ENCODE measurements around the gene SLC35F3. TPM values are rescaled to one million over a fixed set of nuclear protein-coding genes. Genes with fewer than 3 reads are reported as not detected.

Gene SLC35F3
- total RNA-seq, 1 experiment from 2014 or later, result 22.7 TPM

DNA sequence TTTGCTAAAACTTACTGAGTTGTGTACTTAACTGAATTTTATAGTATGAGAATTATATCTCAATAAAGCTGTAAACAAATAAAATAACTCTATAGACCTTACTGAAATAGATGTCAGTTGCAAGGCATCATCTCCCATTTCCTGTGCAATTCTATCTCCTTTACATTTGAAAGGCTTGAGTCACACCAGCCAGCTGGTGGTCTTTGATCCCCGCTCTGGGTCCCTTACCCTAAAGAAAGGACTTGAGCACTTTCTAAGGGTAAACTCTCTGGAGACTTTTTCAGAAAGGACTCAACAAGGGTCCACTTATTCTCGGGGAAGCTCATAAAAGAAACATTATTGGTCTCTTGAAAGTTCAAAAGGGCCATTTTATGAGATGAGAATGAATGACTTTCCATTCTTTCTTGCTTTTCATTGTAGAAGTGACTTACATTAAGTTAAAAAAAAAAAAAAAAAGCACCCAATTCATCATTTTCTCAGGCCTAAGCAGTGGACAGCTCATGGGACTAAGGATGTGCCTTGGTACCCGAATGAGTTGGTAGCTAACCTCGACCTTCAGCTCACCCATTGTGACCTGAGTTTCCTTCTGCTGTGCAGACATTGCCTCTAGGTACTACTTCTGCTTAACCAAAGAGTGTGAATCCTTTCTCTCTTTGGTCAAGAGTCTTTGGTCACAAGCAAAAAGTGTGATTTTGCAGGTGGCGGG lies 321.8 kb downstream of the SLC35F3 start:
- ChIA-PET CTCF (no interaction called here), POLR2A (ENCODE audit: low non-redundant PET) (interaction anchor here (0.7 kb wide), 2 partner anchors 13 to 32 kb away, joined by 3 to 23 read pairs; no protein-coding TSS in a partner anchor)
- Histone ChIP-seq H3K27me3 (replicated peaks; ENCODE audit: insufficient read depth, low read depth, low read length, poor library complexity) (no peaks in the 10 kb centered on the region), H3K4me3 (ENCODE audit: low read depth, low read length, poor library complexity, severe bottlenecking) (no peak overlapping the region), H3K27ac (ENCODE audit: low read depth, low read length, poor library complexity, severe bottlenecking) (no peak overlapping the region), H3K36me3 (ENCODE audit: insufficient read depth, low read length, poor library complexity, severe bottlenecking) (peaks cover 6% of the 10 kb centered on the region), H3K4me1 (ENCODE audit: insufficient read depth, low read length, poor library complexity, severe bottlenecking) (peaks cover 32% of the 10 kb centered on the region), H3K9me3 (ENCODE audit: low read depth, low read length, poor library complexity, severe bottlenecking) (no peaks in the 10 kb centered on the region)
- BruUV-seq (replicated peaks), result no TSS peak
- intact Hi-C loops (cut with micrococcal nuclease; ENCODE audit: unreplicated experiment), result no loop called here
- DNase-seq (ENCODE audit: low spot score), result peak; percentile 74
- TF ChIP-seq, protein P1, sequence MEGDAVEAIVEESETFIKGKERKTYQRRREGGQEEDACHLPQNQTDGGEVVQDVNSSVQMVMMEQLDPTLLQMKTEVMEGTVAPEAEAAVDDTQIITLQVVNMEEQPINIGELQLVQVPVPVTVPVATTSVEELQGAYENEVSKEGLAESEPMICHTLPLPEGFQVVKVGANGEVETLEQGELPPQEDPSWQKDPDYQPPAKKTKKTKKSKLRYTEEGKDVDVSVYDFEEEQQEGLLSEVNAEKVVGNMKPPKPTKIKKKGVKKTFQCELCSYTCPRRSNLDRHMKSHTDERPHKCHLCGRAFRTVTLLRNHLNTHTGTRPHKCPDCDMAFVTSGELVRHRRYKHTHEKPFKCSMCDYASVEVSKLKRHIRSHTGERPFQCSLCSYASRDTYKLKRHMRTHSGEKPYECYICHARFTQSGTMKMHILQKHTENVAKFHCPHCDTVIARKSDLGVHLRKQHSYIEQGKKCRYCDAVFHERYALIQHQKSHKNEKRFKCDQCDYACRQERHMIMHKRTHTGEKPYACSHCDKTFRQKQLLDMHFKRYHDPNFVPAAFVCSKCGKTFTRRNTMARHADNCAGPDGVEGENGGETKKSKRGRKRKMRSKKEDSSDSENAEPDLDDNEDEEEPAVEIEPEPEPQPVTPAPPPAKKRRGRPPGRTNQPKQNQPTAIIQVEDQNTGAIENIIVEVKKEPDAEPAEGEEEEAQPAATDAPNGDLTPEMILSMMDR (conservative IDR thresholded peaks at IDR 0.05; ENCODE audit: low read depth, low read length), result no peak
- TF ChIP-seq EZH2 (IDR thresholded peaks at IDR 0.05; ENCODE audit: borderline replicate concordance, low read depth, low read length, poor library complexity, severe bottlenecking), result no peak

DNA sequence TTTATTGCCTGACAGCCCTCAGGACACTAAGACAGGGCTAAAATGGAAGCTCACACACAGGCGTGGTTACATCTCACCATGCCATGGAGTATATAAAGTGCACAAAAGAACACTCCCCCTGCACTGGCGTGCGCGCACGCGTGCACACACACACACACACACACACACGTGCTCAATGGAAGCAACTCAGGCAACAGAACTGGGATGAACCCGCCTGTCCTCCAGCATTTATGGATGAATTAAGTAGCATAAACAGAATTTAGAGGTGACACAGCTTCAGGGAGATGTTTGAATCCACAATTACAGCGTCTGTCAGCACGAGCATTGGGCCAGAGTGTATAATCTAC lies 322.3 kb downstream of the SLC35F3 start:
- intact Hi-C loops (cut with micrococcal nuclease; ENCODE audit: unreplicated experiment), result no loop called here
- ChIA-PET POLR2A (ENCODE audit: low non-redundant PET) (no interaction called here), CTCF (no interaction called here)
- Histone ChIP-seq H3K36me3 (ENCODE audit: insufficient read depth, low read length, poor library complexity, severe bottlenecking) (peaks cover 6% of the 10 kb centered on the region), H3K4me1 (ENCODE audit: insufficient read depth, low read length, poor library complexity, severe bottlenecking) (peaks cover 32% of the 10 kb centered on the region), H3K9me3 (ENCODE audit: low read depth, low read length, poor library complexity, severe bottlenecking) (no peaks in the 10 kb centered on the region), H3K27me3 (replicated peaks; ENCODE audit: insufficient read depth, low read depth, low read length, poor library complexity) (no peaks in the 10 kb centered on the region), H3K4me3 (ENCODE audit: low read depth, low read length, poor library complexity, severe bottlenecking) (no peak overlapping the region), H3K27ac (ENCODE audit: low read depth, low read length, poor library complexity, severe bottlenecking) (no peak overlapping the region)
- no peak for DNase-seq (ENCODE audit: low spot score)
- no peak for TF ChIP-seq EZH2 (IDR thresholded peaks at IDR 0.05; ENCODE audit: borderline replicate concordance, low read depth, low read length, poor library complexity, severe bottlenecking)
- TF ChIP-seq, protein P1 (conservative IDR thresholded peaks at IDR 0.05; ENCODE audit: low read depth, low read length), result no peak
- BruUV-seq (replicated peaks), result no TSS peak

DNA sequence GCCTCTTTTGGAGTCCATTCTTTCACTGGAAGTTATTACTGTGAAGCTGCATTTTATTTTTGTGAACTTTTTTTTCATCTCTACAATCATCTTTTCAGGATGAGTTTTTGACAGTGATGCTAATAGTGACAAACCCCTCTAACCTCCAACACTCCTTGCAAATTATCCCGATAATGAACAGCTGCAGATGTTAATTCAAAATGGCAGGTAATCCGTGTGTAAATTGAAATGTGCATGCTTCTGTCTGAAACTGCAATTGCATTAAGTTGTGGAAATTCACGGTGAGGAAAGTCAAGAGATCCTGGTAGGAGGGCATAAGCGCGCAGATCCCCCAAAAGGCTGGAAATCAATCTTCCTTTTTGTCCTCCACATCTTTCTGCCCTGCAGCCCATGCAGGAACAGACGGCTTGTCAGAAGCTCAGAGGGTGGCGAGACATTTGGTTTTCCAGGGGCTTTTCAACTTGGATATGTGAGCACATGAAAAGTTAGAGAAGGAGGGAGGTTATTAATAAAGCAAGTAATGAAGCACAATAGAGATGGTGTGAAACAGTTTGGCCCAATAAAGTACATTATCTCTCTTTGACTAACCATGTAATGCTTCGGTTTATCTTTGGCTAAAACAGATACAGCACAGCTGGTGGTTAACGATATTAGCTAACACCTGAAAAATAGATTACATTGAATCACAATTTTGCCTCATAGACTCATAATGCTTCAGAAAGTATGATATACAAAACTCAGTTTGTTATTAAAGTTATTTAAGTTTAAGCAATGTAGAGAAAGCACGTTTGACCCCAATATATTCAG lies 325.3 kb downstream of the SLC35F3 start:
- Histone ChIP-seq H3K9me3 (ENCODE audit: low read depth, low read length, poor library complexity, severe bottlenecking) (no peaks in the 10 kb centered on the region), H3K4me3 (ENCODE audit: low read depth, low read length, poor library complexity, severe bottlenecking) (no peak overlapping the region), H3K27me3 (replicated peaks; ENCODE audit: insufficient read depth, low read depth, low read length, poor library complexity) (no peaks in the 10 kb centered on the region), H3K36me3 (ENCODE audit: insufficient read depth, low read length, poor library complexity, severe bottlenecking) (no peaks in the 10 kb centered on the region), H3K27ac (ENCODE audit: low read depth, low read length, poor library complexity, severe bottlenecking) (no peak overlapping the region), H3K4me1 (ENCODE audit: insufficient read depth, low read length, poor library complexity, severe bottlenecking) (peaks cover 32% of the 10 kb centered on the region)
- no peak for DNase-seq (ENCODE audit: low spot score)
- intact Hi-C loops (cut with micrococcal nuclease; ENCODE audit: unreplicated experiment), result no loop called here
- TF ChIP-seq, protein P1 (conservative IDR thresholded peaks at IDR 0.05; ENCODE audit: low read depth, low read length), result no peak
- no peak for TF ChIP-seq EZH2 (IDR thresholded peaks at IDR 0.05; ENCODE audit: borderline replicate concordance, low read depth, low read length, poor library complexity, severe bottlenecking)
- POLR2A ChIA-PET (ENCODE audit: low non-redundant PET), result no interaction called here
- CTCF ChIA-PET, result no interaction called here
- no TSS peak for BruUV-seq (replicated peaks)
